GM23248 (cell line): Measurements from ENCODE around the gene HCRT.

ENCODE experiments used
- EZH2 ChIP-seq: fragments of 200-600 bp; sonication (generic); IDR thresholded peaks from 2 replicates; pipeline ENCODE4 v1.6.1; 2018; ENCODE audit warnings: antibody characterized with exemption, mild to moderate bottlenecking; ENCODE audit not compliant: insufficient read depth, poor library complexity, severe bottlenecking
- EZH2phosphoT487 ChIP-seq: fragments of 200-600 bp; sonication (generic); IDR thresholded peaks from 2 replicates; pipeline ENCODE4 v1.6.1; 2018; ENCODE audit warnings: antibody characterized with exemption, moderate library complexity, mild to moderate bottlenecking, low read depth; ENCODE audit not compliant: insufficient read depth

DNA sequence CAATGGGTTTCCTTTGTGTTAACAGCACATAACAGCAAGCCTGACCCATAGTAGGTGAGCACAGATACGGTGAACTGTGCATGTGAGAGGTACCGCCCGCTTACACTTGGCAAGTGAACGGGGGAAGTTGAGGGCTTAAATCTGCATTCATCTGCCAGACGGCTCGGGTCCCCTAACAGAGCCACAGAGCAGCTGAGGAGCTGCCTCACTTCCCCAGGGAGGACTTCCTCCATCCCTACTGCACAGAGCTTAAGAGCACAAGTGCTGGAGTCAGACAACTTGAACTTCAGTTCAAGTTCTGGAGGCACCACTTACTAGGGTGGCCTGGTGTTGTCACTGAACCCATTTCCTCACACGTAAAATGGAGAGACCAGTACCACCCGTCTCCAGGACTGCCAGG is 43.9 kb downstream of the HCRT start:
- TF ChIP-seq EZH2 (no peak), EZH2phosphoT487 (no peak)
